Cardiac fibroblast (primary cell): Measurements from ENCODE around the gene STOML1.
A peak's percentile ranks its signal among the peaks of the same experiment; 100 is the strongest.
"Not testable (repeated sequence)": the region's sequence is repeated elsewhere in the genome, so short reads cannot be mapped to it uniquely, and the experiment has no call there.

ENCODE experiments used
- DNase-seq, 2 donors: peaks; one replicate each; pipeline versions ENCODE4 v3.0.0 to v3.0.0-alpha.2; 2010; ENCODE audit warnings: low read depth in 2 of 2
- H3K4me3 ChIP-seq, 2 donors: replicated peaks in 1 of 2; 1 replicate in 1 of 2; 2 replicates in 1 of 2; pipeline ENCODE4 v1.5.1; 2011; ENCODE audit warnings: low read depth in 2 of 2, low read length in 2 of 2, mild to moderate bottlenecking in 2 of 2, moderate library complexity in 1 of 2
- TF ChIP-seq, protein P1 (sequence below): IDR thresholded peaks from one replicate; pipeline ENCODE4 v1.5.1; 2011; ENCODE audit warnings: low read depth, mild to moderate bottlenecking, low read length, inconsistent platforms

STOML1 gene

DNA sequence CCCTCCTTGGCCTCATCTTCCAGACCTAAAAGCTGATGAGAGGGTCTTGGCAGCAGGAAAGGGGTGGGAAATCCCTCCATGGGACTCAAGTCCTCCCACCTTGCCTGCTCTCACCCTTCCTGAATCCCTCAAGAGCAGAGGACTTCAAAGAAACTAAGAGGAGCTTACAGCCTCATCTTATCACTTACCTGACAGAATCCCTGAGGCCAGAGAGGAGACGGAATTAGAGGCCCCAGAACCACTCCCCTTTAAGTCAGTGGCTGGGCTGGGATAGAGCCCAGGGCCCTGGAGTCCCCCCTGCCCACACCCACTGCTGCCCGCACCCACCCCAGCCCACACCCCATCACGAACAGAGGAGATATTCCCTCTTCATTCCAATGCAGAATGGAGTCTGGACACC is 50.6 kb downstream of the STOML1 start:
- TF ChIP-seq, protein P1, sequence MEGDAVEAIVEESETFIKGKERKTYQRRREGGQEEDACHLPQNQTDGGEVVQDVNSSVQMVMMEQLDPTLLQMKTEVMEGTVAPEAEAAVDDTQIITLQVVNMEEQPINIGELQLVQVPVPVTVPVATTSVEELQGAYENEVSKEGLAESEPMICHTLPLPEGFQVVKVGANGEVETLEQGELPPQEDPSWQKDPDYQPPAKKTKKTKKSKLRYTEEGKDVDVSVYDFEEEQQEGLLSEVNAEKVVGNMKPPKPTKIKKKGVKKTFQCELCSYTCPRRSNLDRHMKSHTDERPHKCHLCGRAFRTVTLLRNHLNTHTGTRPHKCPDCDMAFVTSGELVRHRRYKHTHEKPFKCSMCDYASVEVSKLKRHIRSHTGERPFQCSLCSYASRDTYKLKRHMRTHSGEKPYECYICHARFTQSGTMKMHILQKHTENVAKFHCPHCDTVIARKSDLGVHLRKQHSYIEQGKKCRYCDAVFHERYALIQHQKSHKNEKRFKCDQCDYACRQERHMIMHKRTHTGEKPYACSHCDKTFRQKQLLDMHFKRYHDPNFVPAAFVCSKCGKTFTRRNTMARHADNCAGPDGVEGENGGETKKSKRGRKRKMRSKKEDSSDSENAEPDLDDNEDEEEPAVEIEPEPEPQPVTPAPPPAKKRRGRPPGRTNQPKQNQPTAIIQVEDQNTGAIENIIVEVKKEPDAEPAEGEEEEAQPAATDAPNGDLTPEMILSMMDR, result no peak
- no peak for DNase-seq
- H3K4me3 ChIP-seq, result no peak overlapping the region

DNA sequence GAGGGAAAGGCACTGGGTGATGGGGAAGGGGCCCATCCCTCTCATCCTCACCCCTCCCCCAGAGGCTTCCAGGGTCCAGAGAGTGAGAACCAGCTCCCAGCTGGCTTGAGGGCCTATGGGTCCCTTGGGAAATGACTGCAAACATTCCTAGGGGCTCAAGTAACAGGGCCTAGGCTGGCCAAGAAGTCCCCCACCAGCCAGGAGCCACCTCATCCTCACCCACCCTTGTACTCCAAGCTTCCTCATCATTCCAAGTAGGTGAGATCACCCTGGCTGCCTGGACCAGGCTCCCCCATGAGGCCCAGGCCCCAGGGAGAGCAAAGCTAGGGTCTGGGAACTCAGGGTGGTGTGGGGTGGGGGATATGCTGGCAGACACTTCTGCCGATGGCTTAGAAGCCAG is 51.1 kb downstream of the STOML1 start:
- TF ChIP-seq, protein P1, result no peak
- peak; percentile 87 to 99 for DNase-seq
- peak overlapping the region in 1 of 2 donors; percentile 4 for H3K4me3 ChIP-seq

DNA sequence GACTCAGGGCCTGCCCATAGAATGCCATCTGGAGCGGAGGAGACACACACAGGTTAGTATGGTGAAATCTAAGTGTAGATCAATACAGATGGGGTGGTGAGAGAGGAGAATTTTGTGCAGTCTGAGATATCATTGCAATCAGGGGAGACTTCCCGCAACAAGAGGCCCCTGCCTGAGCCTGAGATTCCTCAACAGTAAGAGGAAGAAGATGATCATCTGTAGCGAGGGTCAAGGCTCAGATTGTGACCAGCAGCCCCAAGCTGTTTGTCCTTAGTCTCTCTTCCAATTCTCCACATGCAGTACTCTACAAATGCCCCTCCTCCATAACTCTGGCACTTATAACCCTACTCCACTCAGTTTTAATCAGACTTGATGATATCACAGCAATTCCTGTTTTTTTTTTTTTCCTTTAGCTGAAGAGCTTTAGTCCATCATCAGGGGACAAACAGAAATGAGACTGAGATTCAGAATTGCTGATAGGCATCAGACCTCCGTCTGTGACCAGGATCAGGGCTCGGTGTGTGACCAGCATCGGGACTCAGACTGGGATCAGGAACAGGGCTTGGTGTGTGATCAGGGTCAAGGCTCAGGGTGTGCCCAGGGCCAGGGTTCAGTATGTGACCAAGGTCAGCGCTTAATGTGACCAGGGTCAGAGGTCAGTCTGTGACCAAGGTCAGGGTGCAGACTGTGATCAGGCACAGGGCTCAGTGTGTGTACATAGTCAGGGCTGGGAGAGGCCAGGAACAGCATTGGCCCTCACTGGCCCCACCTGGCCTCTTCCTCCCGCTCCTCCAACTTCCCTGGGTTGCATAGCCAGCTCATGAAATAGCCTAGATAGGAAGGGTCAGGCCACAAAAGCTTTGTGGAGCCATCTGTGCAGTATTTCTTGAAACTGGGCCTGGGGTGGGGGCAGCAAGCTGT is 51.8 kb downstream of the STOML1 start:
- no peak for DNase-seq
- peak overlapping the region in 1 of 2 donors; percentile 4 for H3K4me3 ChIP-seq
- TF ChIP-seq, protein P1, result no peak

DNA sequence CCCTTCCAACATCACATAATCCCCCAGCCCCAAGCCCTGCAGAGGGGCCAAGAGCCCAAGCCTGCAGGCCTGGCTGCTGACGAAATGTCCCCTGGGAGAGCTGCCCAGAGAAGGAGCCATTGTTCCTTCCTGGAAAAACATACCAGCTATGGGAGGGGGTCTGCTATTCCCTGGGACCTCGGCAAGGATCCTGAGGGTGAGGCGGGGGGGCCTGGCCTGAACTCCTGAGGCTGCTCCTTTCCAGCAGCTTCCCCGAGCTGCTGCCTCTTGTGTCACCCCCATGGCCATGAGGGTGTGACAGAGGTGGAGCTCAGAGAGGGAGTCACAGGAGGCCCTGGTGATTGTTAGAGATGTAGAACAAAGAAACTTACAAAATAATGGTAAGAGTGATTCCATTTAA is 53.0 kb downstream of the STOML1 start:
- TF ChIP-seq, protein P1, result no peak
- H3K4me3 ChIP-seq, result no peak overlapping the region
- no peak for DNase-seq

GRCh38 chr15:73938516-73938915 is 53.6 kb downstream of the STOML1 start:
- H3K4me3 ChIP-seq, DNase-seq: not testable (repeated sequence)

DNA sequence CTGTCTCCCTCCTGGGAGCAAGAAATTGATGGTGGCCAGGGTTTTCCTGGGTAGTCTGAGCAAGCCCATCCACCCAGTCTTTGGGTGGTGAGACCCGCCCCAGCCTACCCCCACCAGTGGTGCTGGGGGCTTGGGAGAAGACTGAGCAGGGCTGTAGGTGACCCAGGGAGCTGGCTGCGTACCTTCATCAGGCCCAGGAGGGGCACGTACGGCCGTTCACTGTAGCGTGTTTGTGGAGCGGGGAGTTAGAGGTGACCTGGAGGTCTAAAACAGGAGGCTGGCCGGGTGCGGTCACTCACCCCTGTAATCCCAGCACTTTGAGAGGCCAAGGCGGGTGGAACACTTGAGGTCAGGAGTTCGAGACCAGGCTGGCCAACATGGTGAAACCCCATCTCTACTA is 54.4 kb downstream of the STOML1 start:
- no peak overlapping the region for H3K4me3 ChIP-seq
- no peak for DNase-seq
- TF ChIP-seq, protein P1, result no peak

DNA sequence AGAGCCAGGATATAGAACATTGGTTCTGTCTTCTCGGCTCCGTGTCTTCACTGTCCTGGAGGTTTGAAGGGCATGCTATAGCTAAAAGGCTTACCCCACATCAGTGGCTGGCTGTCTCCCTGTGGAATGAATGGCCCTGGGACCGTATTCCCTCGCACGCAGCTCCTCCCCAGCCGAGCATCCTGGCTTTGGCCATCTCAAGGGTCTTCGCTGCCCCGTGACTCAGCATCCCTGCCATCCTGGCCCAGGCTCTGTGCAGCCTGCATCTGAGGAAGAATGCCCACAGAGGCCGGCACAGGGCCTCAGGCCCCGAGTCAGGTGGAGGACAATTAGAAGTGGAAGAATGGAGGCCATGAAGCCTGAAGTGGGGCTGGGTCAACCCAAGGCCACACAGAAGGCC is 54.8 kb downstream of the STOML1 start:
- no peak overlapping the region for H3K4me3 ChIP-seq
- TF ChIP-seq, protein P1, result no peak
- no peak for DNase-seq
